HepG2 (cell line): ENCODE results near the gene SLC11A1. TPM values are rescaled to one million over a fixed set of nuclear protein-coding genes. Genes with fewer than 3 reads are reported as not detected.

ENCODE experiments used
- ARNTL ChIP-seq: sonication (generic); formaldehyde crosslinking; IDR thresholded peaks from 2 replicates; pipeline ENCODE4 v1.4.0; 2020; ENCODE audit warnings: mild to moderate bottlenecking, missing genetic modification reagents
- CCDC6 ChIP-seq: sonication (generic); formaldehyde crosslinking; IDR thresholded peaks from 2 replicates; pipeline ENCODE4 v1.8.1; 2022; ENCODE audit warnings: mild to moderate bottlenecking, missing genetic modification reagents, moderate library complexity
- GABPA ChIP-seq, 2 experiments: IDR thresholded peaks; 2 replicates each; pipeline ENCODE4 v1.6.1; 2011 to 2016; ENCODE audit warnings: low read depth in 2 of 2, low read length in 1 of 2, missing biosample characterization in 1 of 2, missing genetic modification characterization in 1 of 2
- KLF16 ChIP-seq, 2 experiments: sonication (generic) in 1 of 2; formaldehyde crosslinking in 1 of 2; IDR thresholded peaks; 2 replicates each; pipeline versions ENCODE4 v1.6.1 to v1.8.0; 2016 to 2023; ENCODE audit warnings: missing genetic modification reagents in 2 of 2, missing compliant biosample characterization in 1 of 2
- NFIB ChIP-seq: sonication (generic); formaldehyde crosslinking; IDR thresholded peaks from 2 replicates; pipeline ENCODE4 v1.9.0; 2021; ENCODE audit warnings: missing genetic modification reagents, mild to moderate bottlenecking, borderline replicate concordance
- NFRKB ChIP-seq: fragments of 450-650 bp; IDR thresholded peaks from 2 replicates; pipeline ENCODE4 v1.6.1; 2017
- NONO ChIP-seq, 2 experiments: fragments of 450-650 bp in 1 of 2; sonication (generic) in 1 of 2; formaldehyde crosslinking in 1 of 2; IDR thresholded peaks in 1 of 2; conservative IDR thresholded peaks in 1 of 2; 2 replicates each; pipeline versions ENCODE4 v1.6.1 to v1.8.0; 2017 to 2022; ENCODE audit warnings: mild to moderate bottlenecking in 1 of 2, missing genetic modification reagents in 1 of 2, moderate library complexity in 1 of 2
- SIX1 ChIP-seq: sonication (generic); formaldehyde crosslinking; IDR thresholded peaks from 2 replicates; pipeline ENCODE4 v1.4.0; 2020; ENCODE audit warnings: missing genetic modification reagents, borderline replicate concordance
- SOX5 ChIP-seq: IDR thresholded peaks from 2 replicates; pipeline ENCODE4 v1.6.1; 2016; ENCODE audit warnings: borderline replicate concordance
- TOPORS ChIP-seq: sonication (generic); formaldehyde crosslinking; IDR thresholded peaks from 2 replicates; pipeline ENCODE4 v1.8.0; 2023; ENCODE audit warnings: mild to moderate bottlenecking, missing genetic modification reagents
- ZKSCAN5 ChIP-seq: sonication (generic); formaldehyde crosslinking; IDR thresholded peaks from 2 replicates; pipeline ENCODE4 v1.5.1; 2020; ENCODE audit warnings: mild to moderate bottlenecking, missing genetic modification reagents
- ZKSCAN8 ChIP-seq: IDR thresholded peaks from 2 replicates; pipeline ENCODE4 v1.6.1; 2016; ENCODE audit warnings: borderline replicate concordance, missing genetic modification reagents, missing compliant biosample characterization
- ZNF124 ChIP-seq: sonication (generic); formaldehyde crosslinking; IDR thresholded peaks from 2 replicates; pipeline ENCODE4 v1.4.0; 2020; ENCODE audit warnings: missing genetic modification reagents
- ZNF672 ChIP-seq: sonication (generic); formaldehyde crosslinking; IDR thresholded peaks from 2 replicates; pipeline ENCODE4 v1.8.1; 2022; ENCODE audit warnings: missing genetic modification reagents
- ZNF776 ChIP-seq: sonication (generic); formaldehyde crosslinking; IDR thresholded peaks from 2 replicates; pipeline ENCODE4 v1.4.0; 2020; ENCODE audit warnings: mild to moderate bottlenecking, missing genetic modification reagents
- ZSCAN20 ChIP-seq: sonication (generic); formaldehyde crosslinking; IDR thresholded peaks from 2 replicates; pipeline ENCODE4 v1.4.0; 2020; ENCODE audit warnings: missing genetic modification reagents, mild to moderate bottlenecking, borderline replicate concordance
- polyA plus RNA-seq, 8 experiments: library from polyadenylated mRNA; depleted of rRNA in 3 of 8; stranded (reverse) in 7 of 8; unstranded in 1 of 8; fragments of >200 nt; fragmentation: Illumina TruSeq in 4 of 8; extraction: Trizol in 4 of 8; gene quantifications; 2 replicates each; pipeline versions ENCODE4 v1.2.1 to v1.2.3, GENCODE V29; 2011 to 2016; ENCODE audit warnings: low read depth in 4 of 8, missing spikeins in 1 of 8, mixed read lengths in 1 of 8; ENCODE audit not compliant: insufficient read depth in 1 of 8
- total RNA-seq, 5 experiments: library from RNA; depleted of rRNA; stranded (reverse); fragments of >200 nt; fragmentation: Illumina TruSeq; extraction: Trizol; gene quantifications; 2 replicates each; pipeline ENCODE4 v1.2.3, GENCODE V29; 2016; ENCODE audit warnings: low read depth in 1 of 5
- TF ChIP-seq, protein P1 (sequence below): fragments of 450-650 bp; IDR thresholded peaks from 2 replicates; pipeline ENCODE4 v1.6.1; 2017
- TF ChIP-seq, protein P2 (sequence below): sonication (generic); formaldehyde crosslinking; IDR thresholded peaks from 2 replicates; pipeline ENCODE4 v1.4.0; 2020; ENCODE audit warnings: missing genetic modification reagents
- TF ChIP-seq, protein P3 (sequence below): IDR thresholded peaks from 2 replicates; pipeline ENCODE4 v1.6.1; 2016; ENCODE audit warnings: low read depth, borderline replicate concordance
- TF ChIP-seq, protein P4 (sequence below): sonication (generic); formaldehyde crosslinking; IDR thresholded peaks from 2 replicates; pipeline ENCODE4 v1.4.0; 2020; ENCODE audit warnings: missing genetic modification reagents
- TF ChIP-seq, protein P5 (sequence below): sonication (generic); formaldehyde crosslinking; conservative IDR thresholded peaks from 2 replicates; pipeline ENCODE4 v1.5.0; 2020; ENCODE audit warnings: missing genetic modification reagents

SLC11A1 gene
- total and polyA plus RNA-seq, 2 of the 13 experiments (the other 11 are each of a cell fraction or from before 2014, with no cell fraction given): 0.33 to 2.3 TPM

DNA sequence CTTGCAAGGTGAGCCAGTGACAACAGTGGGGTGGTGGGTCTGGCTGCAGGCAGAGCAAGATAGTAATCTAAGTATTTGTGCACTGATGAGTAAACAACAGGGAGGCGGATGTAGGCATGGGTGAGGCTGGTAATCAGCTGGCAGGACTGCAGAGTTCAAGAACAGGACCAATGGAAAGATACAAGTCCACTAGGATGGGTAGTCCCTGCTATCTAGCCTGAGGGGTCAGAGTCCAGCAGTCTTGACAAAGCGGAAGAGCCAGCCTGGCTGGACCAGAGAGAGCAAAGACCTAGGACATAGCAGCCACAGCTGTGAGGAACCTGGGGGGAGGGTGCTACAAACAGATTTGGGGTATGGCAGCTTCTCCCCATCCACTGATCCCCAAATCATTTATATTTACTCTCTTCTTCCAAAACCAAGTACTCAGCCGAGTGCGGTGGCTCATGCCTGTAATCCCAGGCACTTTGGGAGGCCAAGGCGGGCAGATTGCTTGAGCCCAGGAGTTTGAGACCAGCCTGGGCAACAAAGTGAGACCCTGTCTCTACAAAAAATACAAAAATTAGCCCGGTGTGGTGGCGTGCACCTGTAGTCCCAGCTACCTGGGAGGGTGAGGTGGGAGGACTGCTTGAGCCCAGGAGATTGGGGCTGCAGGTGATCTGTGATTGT is 62.8 kb downstream of the SLC11A1 start (continued):
- peak; percentile 76; the same call in 1 of the 2 replicates for TF ChIP-seq TOPORS (CRISPR knock-in tag)
- TF ChIP-seq, protein P1, sequence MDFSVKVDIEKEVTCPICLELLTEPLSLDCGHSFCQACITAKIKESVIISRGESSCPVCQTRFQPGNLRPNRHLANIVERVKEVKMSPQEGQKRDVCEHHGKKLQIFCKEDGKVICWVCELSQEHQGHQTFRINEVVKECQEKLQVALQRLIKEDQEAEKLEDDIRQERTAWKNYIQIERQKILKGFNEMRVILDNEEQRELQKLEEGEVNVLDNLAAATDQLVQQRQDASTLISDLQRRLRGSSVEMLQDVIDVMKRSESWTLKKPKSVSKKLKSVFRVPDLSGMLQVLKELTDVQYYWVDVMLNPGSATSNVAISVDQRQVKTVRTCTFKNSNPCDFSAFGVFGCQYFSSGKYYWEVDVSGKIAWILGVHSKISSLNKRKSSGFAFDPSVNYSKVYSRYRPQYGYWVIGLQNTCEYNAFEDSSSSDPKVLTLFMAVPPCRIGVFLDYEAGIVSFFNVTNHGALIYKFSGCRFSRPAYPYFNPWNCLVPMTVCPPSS: no peak
- peak; percentile 94 for TF ChIP-seq CCDC6 (CRISPR knock-in tag)
- TF ChIP-seq, protein P2, sequence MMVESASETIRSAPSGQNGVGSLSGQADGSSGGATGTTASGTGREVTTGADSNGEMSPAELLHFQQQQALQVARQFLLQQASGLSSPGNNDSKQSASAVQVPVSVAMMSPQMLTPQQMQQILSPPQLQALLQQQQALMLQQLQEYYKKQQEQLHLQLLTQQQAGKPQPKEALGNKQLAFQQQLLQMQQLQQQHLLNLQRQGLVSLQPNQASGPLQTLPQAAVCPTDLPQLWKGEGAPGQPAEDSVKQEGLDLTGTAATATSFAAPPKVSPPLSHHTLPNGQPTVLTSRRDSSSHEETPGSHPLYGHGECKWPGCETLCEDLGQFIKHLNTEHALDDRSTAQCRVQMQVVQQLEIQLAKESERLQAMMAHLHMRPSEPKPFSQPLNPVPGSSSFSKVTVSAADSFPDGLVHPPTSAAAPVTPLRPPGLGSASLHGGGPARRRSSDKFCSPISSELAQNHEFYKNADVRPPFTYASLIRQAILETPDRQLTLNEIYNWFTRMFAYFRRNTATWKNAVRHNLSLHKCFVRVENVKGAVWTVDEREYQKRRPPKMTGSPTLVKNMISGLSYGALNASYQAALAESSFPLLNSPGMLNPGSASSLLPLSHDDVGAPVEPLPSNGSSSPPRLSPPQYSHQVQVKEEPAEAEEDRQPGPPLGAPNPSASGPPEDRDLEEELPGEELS (CRISPR knock-in tag): peak; percentile 99
- TF ChIP-seq ZNF124 (CRISPR knock-in tag): peak; percentile 43; the same call in 1 of the 2 replicates
- TF ChIP-seq, protein P3, sequence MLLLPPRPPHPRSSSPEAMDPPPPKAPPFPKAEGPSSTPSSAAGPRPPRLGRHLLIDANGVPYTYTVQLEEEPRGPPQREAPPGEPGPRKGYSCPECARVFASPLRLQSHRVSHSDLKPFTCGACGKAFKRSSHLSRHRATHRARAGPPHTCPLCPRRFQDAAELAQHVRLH (CRISPR knock-in tag): peak; percentile 84; the same call in 1 of the 2 replicates
- peak in 1 of 2 experiments; percentile 92; a peak in 2 of 4 replicates for TF ChIP-seq KLF16 (CRISPR knock-in tag; IDR thresholded peaks at IDR 0.05)
- TF ChIP-seq SIX1 (CRISPR knock-in tag): peak; percentile 63; the same call in 1 of the 2 replicates
- TF ChIP-seq, protein P4, sequence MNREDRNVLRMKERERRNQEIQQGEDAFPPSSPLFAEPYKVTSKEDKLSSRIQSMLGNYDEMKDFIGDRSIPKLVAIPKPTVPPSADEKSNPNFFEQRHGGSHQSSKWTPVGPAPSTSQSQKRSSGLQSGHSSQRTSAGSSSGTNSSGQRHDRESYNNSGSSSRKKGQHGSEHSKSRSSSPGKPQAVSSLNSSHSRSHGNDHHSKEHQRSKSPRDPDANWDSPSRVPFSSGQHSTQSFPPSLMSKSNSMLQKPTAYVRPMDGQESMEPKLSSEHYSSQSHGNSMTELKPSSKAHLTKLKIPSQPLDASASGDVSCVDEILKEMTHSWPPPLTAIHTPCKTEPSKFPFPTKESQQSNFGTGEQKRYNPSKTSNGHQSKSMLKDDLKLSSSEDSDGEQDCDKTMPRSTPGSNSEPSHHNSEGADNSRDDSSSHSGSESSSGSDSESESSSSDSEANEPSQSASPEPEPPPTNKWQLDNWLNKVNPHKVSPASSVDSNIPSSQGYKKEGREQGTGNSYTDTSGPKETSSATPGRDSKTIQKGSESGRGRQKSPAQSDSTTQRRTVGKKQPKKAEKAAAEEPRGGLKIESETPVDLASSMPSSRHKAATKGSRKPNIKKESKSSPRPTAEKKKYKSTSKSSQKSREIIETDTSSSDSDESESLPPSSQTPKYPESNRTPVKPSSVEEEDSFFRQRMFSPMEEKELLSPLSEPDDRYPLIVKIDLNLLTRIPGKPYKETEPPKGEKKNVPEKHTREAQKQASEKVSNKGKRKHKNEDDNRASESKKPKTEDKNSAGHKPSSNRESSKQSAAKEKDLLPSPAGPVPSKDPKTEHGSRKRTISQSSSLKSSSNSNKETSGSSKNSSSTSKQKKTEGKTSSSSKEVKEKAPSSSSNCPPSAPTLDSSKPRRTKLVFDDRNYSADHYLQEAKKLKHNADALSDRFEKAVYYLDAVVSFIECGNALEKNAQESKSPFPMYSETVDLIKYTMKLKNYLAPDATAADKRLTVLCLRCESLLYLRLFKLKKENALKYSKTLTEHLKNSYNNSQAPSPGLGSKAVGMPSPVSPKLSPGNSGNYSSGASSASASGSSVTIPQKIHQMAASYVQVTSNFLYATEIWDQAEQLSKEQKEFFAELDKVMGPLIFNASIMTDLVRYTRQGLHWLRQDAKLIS (CRISPR knock-in tag): no peak
- no peak for TF ChIP-seq NONO (IDR thresholded peaks at IDR 0.05)
- TF ChIP-seq NONO (CRISPR knock-in tag; conservative IDR thresholded peaks at IDR 0.05): peak; percentile 94
- no peak for TF ChIP-seq ZNF776 (CRISPR knock-in tag)
- no peak for TF ChIP-seq ZKSCAN5 (CRISPR knock-in tag)
- no peak for TF ChIP-seq NFRKB
- no peak for TF ChIP-seq ZNF672 (CRISPR knock-in tag)
- TF ChIP-seq ZSCAN20 (CRISPR knock-in tag): peak; percentile 10; the same call in 1 of the 2 replicates
- TF ChIP-seq SOX5 (CRISPR knock-in tag): peak; percentile 94
- TF ChIP-seq ZKSCAN8 (CRISPR knock-in tag): peak; percentile 96
- no peak for TF ChIP-seq GABPA (IDR thresholded peaks at IDR 0.05; ENCODE audit: low read depth, low read length)
- TF ChIP-seq GABPA (CRISPR knock-in tag; IDR thresholded peaks at IDR 0.05; ENCODE audit: low read depth): peak; percentile 83
- TF ChIP-seq ARNTL (CRISPR knock-in tag): peak; percentile 91
- TF ChIP-seq, protein P5, sequence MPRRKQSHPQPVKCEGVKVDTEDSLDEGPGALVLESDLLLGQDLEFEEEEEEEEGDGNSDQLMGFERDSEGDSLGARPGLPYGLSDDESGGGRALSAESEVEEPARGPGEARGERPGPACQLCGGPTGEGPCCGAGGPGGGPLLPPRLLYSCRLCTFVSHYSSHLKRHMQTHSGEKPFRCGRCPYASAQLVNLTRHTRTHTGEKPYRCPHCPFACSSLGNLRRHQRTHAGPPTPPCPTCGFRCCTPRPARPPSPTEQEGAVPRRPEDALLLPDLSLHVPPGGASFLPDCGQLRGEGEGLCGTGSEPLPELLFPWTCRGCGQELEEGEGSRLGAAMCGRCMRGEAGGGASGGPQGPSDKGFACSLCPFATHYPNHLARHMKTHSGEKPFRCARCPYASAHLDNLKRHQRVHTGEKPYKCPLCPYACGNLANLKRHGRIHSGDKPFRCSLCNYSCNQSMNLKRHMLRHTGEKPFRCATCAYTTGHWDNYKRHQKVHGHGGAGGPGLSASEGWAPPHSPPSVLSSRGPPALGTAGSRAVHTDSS (CRISPR knock-in tag): 0 out of 2 replicates have a peak, but pooled peaks have one; percentile 55
- TF ChIP-seq NFIB: no peak
